GM23338 (cell line): Measurements from ENCODE around the gene TMEM231. TPM values are rescaled to one million over a fixed set of nuclear protein-coding genes. Genes with fewer than 3 reads are reported as not detected.

Experiments used
- ATAC-seq: fragments of 200-7000 bp; cut with Tn5 transposase; 3 replicates; pipeline ENCODE4 v1.9.1; 2020
- DNase-seq: peaks from one replicate; pipeline ENCODE4 v3.0.0-alpha.2; 2015; ENCODE audit warnings: low spot score
- H2AFZ ChIP-seq: fragments of 200-600 bp; sonication (generic); 2 replicates; pipeline ENCODE4 v1.8.0; 2016; ENCODE audit warnings: antibody characterized with exemption, mild to moderate bottlenecking, moderate library complexity
- H3F3A ChIP-seq: fragments of 200-600 bp; sonication (generic); replicated peaks from 2 replicates; pipeline ENCODE4 v1.8.0; 2017; ENCODE audit warnings: antibody characterized with exemption, mixed run types, low read depth
- H3K27ac ChIP-seq: fragments of 200-600 bp; sonication (generic); 2 replicates; pipeline ENCODE4 v1.6.1; 2016; ENCODE audit warnings: low read depth
- H3K27me3 ChIP-seq: fragments of 200-600 bp; sonication (generic); 2 replicates; pipeline ENCODE4 v1.8.0; 2016; ENCODE audit warnings: mild to moderate bottlenecking, mixed run types, moderate library complexity; ENCODE audit not compliant: insufficient read depth
- H3K36me3 ChIP-seq: fragments of 200-600 bp; sonication (generic); 2 replicates; pipeline ENCODE4 v1.8.0; 2016; ENCODE audit warnings: mild to moderate bottlenecking; ENCODE audit not compliant: insufficient read depth
- H3K4me1 ChIP-seq: fragments of 200-600 bp; sonication (generic); 2 replicates; pipeline ENCODE4 v1.8.0; 2016; ENCODE audit warnings: mild to moderate bottlenecking, moderate library complexity; ENCODE audit not compliant: insufficient read depth
- H3K4me2 ChIP-seq: fragments of 200-600 bp; sonication (generic); 2 replicates; pipeline ENCODE4 v1.7.1; 2017; ENCODE audit warnings: mixed run types
- H3K4me3 ChIP-seq: fragments of 200-600 bp; sonication (generic); 2 replicates; pipeline ENCODE4 v1.6.1; 2016; ENCODE audit warnings: mixed run types
- H3K79me2 ChIP-seq: fragments of 200-600 bp; sonication (generic); replicated peaks from 2 replicates; pipeline ENCODE4 v1.8.0; 2017; ENCODE audit warnings: mild to moderate bottlenecking; ENCODE audit not compliant: insufficient read depth
- H3K9me2 ChIP-seq: fragments of 200-600 bp; sonication (generic); 2 replicates; pipeline ENCODE4 v1.8.0; 2017; ENCODE audit not compliant: insufficient read depth
- H4K20me1 ChIP-seq: fragments of 200-600 bp; sonication (generic); replicated peaks from 2 replicates; pipeline ENCODE4 v1.8.0; 2017; ENCODE audit warnings: mild to moderate bottlenecking; ENCODE audit not compliant: insufficient read depth
- H3K27ac Mint-ChIP-seq: 2 replicates; pipeline ENCODE4 v1.8.0; 2020; ENCODE audit warnings: inconsistent platforms, mild to moderate bottlenecking, moderate library complexity, mixed read lengths
- H3K27me3 Mint-ChIP-seq: 3 replicates; pipeline ENCODE4 v1.8.0; 2022; ENCODE audit warnings: low read depth, mild to moderate bottlenecking, moderate library complexity, mixed read lengths, inconsistent platforms; ENCODE audit not compliant: insufficient read depth, poor library complexity
- H3K36me3 Mint-ChIP-seq: 3 replicates; pipeline ENCODE4 v1.8.0; 2021; ENCODE audit warnings: low read depth, mild to moderate bottlenecking, inconsistent platforms, moderate library complexity, mixed read lengths
- H3K4me1 Mint-ChIP-seq: 3 replicates; pipeline ENCODE4 v1.8.0; 2020; ENCODE audit warnings: mild to moderate bottlenecking, inconsistent platforms, mixed read lengths
- H3K4me3 Mint-ChIP-seq: 3 replicates; pipeline ENCODE4 v1.8.0; 2021; ENCODE audit warnings: moderate library complexity, mild to moderate bottlenecking, inconsistent platforms, mixed read lengths
- H3K9me3 Mint-ChIP-seq: 3 replicates; pipeline ENCODE4 v1.8.0; 2020; ENCODE audit warnings: moderate library complexity, mild to moderate bottlenecking, inconsistent platforms, mixed read lengths
- EZH2 ChIP-seq: fragments of 200-600 bp; sonication (generic); IDR thresholded peaks from one replicate; pipeline ENCODE4 v1.8.0; 2017; ENCODE audit warnings: antibody characterized with exemption, mild to moderate bottlenecking, low read depth; ENCODE audit not compliant: unreplicated experiment
- POLR2AphosphoS5 ChIP-seq: IDR thresholded peaks from 2 replicates; pipeline ENCODE4 v1.6.1; 2016; ENCODE audit warnings: antibody characterized with exemption, low read depth
- polyA plus RNA-seq: library from polyadenylated mRNA; unstranded; fragments of >200 nt; fragmentation: Nextera tagmentation; extraction: Ambion mirVana; gene quantifications from 2 replicates; pipeline ENCODE4 v1.2.1, GENCODE V29; 2016
- total RNA-seq: library from RNA; depleted of rRNA; stranded (reverse); fragments of >200 nt; shearing (Covaris generic); gene quantifications from 2 replicates; pipeline ENCODE4 v1.2.3, GENCODE V29; 2014
- TF ChIP-seq, protein P1 (sequence below): fragments of 250-450 bp; sonication (Bioruptor Pico); IDR thresholded peaks from 2 replicates; pipeline ENCODE4 v1.5.0; 2020; ENCODE audit warnings: mild to moderate bottlenecking, moderate library complexity
- TF ChIP-seq, protein P2 (sequence below), 2 experiments: fragments of 200-600 bp in 1 of 2; sonication (generic) in 1 of 2; conservative IDR thresholded peaks; 2 replicates each; pipeline versions ENCODE4 v1.5.1 to v1.6.1; 2016 to 2017; ENCODE audit warnings: antibody characterized with exemption in 2 of 2, low read depth in 2 of 2, mild to moderate bottlenecking in 2 of 2, moderate library complexity in 1 of 2
- TF ChIP-seq, protein P3 (sequence below): IDR thresholded peaks from one replicate; pipeline ENCODE4 v1.6.1; 2018; ENCODE audit warnings: antibody characterized with exemption; ENCODE audit not compliant: unreplicated experiment

Gene TMEM231
- total and polyA plus RNA-seq, 2 experiments from 2014 or later = 5.3 to 19.9 TPM

DNA sequence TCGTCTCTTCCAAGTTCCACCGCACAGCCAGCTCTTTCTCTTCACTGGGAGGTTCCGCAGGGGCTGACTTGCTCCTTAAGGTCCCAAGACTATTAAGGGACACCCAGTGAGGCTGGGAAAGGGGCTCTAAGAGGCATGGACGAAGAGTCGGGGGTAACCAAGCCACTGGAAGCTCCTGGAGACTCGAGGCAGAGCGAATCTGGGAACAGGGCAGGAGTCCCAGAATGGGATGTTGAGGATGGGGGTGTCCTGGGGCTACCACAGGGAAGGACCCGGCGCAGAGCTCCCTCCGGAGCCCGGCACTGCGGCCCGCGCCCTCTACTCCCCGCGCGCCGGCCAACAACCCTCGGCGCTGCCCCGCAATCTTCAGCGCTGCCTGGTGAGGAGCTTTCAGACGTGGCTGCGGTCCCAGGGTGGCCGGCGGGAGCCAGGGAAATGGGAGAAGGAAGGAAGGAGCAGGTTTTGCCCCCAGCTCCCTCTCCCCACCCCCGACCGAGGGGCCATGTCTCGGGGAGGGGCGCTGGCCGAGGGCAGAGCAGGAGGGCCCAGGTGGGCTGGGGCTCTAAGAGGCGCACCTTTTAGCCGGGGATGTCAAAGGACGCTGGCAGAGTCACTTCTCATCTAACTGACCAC is 20.7 kb downstream of the TMEM231 start:
- Mint-ChIP-seq H3K4me3 (no peak overlapping the region), H3K27me3 (peaks cover 7% of the 10 kb centered on the region), H3K9me3 (no peaks in the 10 kb centered on the region), H3K36me3 (no peaks in the 10 kb centered on the region), H3K4me1 (peaks cover 9% of the 10 kb centered on the region; the same call in 1 of the 3 replicates), H3K27ac (no peak overlapping the region)
- H3K9me2 ChIP-seq = no peaks in the 10 kb centered on the region
- no peaks in the 10 kb centered on the region for H3K79me2 ChIP-seq
- DNase-seq (peak; percentile 62), ATAC-seq (peak; percentile 86)
- no peak overlapping the region for H3K27ac ChIP-seq
- no peaks in the 10 kb centered on the region for H3K36me3 ChIP-seq
- no peaks in the 10 kb centered on the region for H3K27me3 ChIP-seq
- H4K20me1 ChIP-seq = no peaks in the 10 kb centered on the region
- TF ChIP-seq, protein P1, sequence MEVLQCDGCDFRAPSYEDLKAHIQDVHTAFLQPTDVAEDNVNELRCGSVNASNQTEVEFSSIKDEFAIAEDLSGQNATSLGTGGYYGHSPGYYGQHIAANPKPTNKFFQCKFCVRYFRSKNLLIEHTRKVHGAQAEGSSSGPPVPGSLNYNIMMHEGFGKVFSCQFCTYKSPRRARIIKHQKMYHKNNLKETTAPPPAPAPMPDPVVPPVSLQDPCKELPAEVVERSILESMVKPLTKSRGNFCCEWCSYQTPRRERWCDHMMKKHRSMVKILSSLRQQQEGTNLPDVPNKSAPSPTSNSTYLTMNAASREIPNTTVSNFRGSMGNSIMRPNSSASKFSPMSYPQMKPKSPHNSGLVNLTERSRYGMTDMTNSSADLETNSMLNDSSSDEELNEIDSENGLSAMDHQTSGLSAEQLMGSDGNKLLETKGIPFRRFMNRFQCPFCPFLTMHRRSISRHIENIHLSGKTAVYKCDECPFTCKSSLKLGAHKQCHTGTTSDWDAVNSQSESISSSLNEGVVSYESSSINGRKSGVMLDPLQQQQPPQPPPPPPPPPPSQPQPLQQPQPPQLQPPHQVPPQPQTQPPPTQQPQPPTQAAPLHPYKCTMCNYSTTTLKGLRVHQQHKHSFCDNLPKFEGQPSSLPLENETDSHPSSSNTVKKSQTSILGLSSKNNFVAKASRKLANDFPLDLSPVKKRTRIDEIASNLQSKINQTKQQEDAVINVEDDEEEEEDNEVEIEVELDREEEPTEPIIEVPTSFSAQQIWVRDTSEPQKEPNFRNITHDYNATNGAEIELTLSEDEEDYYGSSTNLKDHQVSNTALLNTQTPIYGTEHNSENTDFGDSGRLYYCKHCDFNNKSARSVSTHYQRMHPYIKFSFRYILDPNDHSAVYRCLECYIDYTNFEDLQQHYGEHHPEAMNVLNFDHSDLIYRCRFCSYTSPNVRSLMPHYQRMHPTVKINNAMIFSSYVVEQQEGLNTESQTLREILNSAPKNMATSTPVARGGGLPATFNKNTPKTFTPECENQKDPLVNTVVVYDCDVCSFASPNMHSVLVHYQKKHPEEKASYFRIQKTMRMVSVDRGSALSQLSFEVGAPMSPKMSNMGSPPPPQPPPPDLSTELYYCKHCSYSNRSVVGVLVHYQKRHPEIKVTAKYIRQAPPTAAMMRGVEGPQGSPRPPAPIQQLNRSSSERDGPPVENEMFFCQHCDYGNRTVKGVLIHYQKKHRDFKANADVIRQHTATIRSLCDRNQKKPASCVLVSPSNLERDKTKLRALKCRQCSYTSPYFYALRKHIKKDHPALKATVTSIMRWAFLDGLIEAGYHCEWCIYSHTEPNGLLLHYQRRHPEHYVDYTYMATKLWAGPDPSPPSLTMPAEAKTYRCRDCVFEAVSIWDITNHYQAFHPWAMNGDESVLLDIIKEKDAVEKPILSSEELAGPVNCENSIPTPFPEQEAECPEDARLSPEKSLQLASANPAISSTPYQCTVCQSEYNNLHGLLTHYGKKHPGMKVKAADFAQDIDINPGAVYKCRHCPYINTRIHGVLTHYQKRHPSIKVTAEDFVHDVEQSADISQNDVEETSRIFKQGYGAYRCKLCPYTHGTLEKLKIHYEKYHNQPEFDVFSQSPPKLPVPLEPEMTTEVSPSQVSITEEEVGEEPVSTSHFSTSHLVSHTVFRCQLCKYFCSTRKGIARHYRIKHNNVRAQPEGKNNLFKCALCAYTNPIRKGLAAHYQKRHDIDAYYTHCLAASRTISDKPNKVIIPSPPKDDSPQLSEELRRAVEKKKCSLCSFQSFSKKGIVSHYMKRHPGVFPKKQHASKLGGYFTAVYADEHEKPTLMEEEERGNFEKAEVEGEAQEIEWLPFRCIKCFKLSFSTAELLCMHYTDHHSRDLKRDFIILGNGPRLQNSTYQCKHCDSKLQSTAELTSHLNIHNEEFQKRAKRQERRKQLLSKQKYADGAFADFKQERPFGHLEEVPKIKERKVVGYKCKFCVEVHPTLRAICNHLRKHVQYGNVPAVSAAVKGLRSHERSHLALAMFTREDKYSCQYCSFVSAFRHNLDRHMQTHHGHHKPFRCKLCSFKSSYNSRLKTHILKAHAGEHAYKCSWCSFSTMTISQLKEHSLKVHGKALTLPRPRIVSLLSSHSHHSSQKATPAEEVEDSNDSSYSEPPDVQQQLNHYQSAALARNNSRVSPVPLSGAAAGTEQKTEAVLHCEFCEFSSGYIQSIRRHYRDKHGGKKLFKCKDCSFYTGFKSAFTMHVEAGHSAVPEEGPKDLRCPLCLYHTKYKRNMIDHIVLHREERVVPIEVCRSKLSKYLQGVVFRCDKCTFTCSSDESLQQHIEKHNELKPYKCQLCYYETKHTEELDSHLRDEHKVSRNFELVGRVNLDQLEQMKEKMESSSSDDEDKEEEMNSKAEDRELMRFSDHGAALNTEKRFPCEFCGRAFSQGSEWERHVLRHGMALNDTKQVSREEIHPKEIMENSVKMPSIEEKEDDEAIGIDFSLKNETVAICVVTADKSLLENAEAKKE = no peak
- no peak for TF ChIP-seq EZH2
- TF ChIP-seq, protein P2, sequence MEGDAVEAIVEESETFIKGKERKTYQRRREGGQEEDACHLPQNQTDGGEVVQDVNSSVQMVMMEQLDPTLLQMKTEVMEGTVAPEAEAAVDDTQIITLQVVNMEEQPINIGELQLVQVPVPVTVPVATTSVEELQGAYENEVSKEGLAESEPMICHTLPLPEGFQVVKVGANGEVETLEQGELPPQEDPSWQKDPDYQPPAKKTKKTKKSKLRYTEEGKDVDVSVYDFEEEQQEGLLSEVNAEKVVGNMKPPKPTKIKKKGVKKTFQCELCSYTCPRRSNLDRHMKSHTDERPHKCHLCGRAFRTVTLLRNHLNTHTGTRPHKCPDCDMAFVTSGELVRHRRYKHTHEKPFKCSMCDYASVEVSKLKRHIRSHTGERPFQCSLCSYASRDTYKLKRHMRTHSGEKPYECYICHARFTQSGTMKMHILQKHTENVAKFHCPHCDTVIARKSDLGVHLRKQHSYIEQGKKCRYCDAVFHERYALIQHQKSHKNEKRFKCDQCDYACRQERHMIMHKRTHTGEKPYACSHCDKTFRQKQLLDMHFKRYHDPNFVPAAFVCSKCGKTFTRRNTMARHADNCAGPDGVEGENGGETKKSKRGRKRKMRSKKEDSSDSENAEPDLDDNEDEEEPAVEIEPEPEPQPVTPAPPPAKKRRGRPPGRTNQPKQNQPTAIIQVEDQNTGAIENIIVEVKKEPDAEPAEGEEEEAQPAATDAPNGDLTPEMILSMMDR (conservative IDR thresholded peaks at IDR 0.05; ENCODE audit: low read depth in 2 of 2) = no peak
- TF ChIP-seq, protein P3, sequence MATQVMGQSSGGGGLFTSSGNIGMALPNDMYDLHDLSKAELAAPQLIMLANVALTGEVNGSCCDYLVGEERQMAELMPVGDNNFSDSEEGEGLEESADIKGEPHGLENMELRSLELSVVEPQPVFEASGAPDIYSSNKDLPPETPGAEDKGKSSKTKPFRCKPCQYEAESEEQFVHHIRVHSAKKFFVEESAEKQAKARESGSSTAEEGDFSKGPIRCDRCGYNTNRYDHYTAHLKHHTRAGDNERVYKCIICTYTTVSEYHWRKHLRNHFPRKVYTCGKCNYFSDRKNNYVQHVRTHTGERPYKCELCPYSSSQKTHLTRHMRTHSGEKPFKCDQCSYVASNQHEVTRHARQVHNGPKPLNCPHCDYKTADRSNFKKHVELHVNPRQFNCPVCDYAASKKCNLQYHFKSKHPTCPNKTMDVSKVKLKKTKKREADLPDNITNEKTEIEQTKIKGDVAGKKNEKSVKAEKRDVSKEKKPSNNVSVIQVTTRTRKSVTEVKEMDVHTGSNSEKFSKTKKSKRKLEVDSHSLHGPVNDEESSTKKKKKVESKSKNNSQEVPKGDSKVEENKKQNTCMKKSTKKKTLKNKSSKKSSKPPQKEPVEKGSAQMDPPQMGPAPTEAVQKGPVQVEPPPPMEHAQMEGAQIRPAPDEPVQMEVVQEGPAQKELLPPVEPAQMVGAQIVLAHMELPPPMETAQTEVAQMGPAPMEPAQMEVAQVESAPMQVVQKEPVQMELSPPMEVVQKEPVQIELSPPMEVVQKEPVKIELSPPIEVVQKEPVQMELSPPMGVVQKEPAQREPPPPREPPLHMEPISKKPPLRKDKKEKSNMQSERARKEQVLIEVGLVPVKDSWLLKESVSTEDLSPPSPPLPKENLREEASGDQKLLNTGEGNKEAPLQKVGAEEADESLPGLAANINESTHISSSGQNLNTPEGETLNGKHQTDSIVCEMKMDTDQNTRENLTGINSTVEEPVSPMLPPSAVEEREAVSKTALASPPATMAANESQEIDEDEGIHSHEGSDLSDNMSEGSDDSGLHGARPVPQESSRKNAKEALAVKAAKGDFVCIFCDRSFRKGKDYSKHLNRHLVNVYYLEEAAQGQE = no peak
- TF ChIP-seq POLR2AphosphoS5 = no peak
- no peaks in the 10 kb centered on the region for H3F3A ChIP-seq
- H3K4me3 ChIP-seq = peak overlapping the region; percentile 28; the same call in 1 of the 2 replicates
- peak overlapping the region; percentile 93 for H2AFZ ChIP-seq
- 0 out of 2 replicates have a peak, but pooled peaks cover 5% of the 10 kb centered on the region for H3K4me1 ChIP-seq
- no peak overlapping the region for H3K4me2 ChIP-seq
